Skeletal muscle satellite cell (primary cell): ENCODE results near the gene FKBP11.
"Not testable (repeated sequence)": the region's sequence is repeated elsewhere in the genome, so short reads cannot be mapped to it uniquely, and the experiment has no call there.

Source experiments
- H3K27me3 ChIP-seq: 2 replicates; pipeline ENCODE4 v1.7.0; 2013; ENCODE audit warnings: low read length; ENCODE audit not compliant: control insufficient read depth, insufficient read depth
- H3K36me3 ChIP-seq: 2 replicates; pipeline ENCODE4 v1.7.0; 2013; ENCODE audit warnings: mild to moderate bottlenecking, control low read depth, low read length; ENCODE audit not compliant: insufficient read depth
- H3K4me1 ChIP-seq: 2 replicates; pipeline ENCODE4 v1.7.0; 2013; ENCODE audit warnings: low read length; ENCODE audit not compliant: control insufficient read depth, insufficient read depth
- H3K4me2 ChIP-seq: 2 replicates; pipeline ENCODE4 v1.7.0; 2013; ENCODE audit warnings: mild to moderate bottlenecking, low read length
- H3K4me3 ChIP-seq: 2 replicates; pipeline ENCODE4 v1.7.0; 2013; ENCODE audit warnings: low read length
- H3K9ac ChIP-seq: 2 replicates; pipeline ENCODE4 v1.7.0; 2013; ENCODE audit warnings: mild to moderate bottlenecking, low read depth, low read length, moderate library complexity
- H3K9me3 ChIP-seq: replicated peaks from 2 replicates; pipeline ENCODE4 v1.7.0; 2013; ENCODE audit warnings: mild to moderate bottlenecking, control low read depth, low read length

FKBP11 gene

GRCh38 chr12:48930475-48930874, 5.2 kb upstream of the FKBP11 start:
- Histone ChIP-seq H3K9me3 (no peaks in the 10 kb centered on the region), H3K4me3 (no peak overlapping the region), H3K9ac (no peak overlapping the region), H3K4me1 (peaks cover 5% of the 10 kb centered on the region), H3K36me3 (peaks cover 56% of the 10 kb centered on the region), H3K27me3 (no peaks in the 10 kb centered on the region), H3K4me2 (no peak overlapping the region)

GRCh38 chr12:48929551-48929950, 4.3 kb upstream of the FKBP11 start:
- Histone ChIP-seq H3K4me1 (peaks cover 8% of the 10 kb centered on the region), H3K27me3 (no peaks in the 10 kb centered on the region), H3K9ac (no peak overlapping the region), H3K9me3 (no peaks in the 10 kb centered on the region), H3K4me2 (no peak overlapping the region), H3K4me3 (no peak overlapping the region), H3K36me3 (peaks cover 53% of the 10 kb centered on the region)

GRCh38 chr12:48927261-48927660, 2.0 kb upstream of the FKBP11 start:
- peaks cover 13% of the 10 kb centered on the region for H3K4me1 ChIP-seq
- H3K9me3 ChIP-seq = no peaks in the 10 kb centered on the region
- no peak overlapping the region for H3K9ac ChIP-seq
- no peak overlapping the region for H3K4me3 ChIP-seq
- H3K4me2 ChIP-seq = no peak overlapping the region
- peaks cover 51% of the 10 kb centered on the region for H3K36me3 ChIP-seq
- no peaks in the 10 kb centered on the region for H3K27me3 ChIP-seq

- peaks cover 13% of the 10 kb centered on the region for H3K4me1 ChIP-seq
- peak overlapping the region; percentile 100 for H3K4me2 ChIP-seq
- H3K4me3 ChIP-seq = peak overlapping the region; percentile 99
- peaks cover 44% of the 10 kb centered on the region for H3K36me3 ChIP-seq
- H3K27me3 ChIP-seq = no peaks in the 10 kb centered on the region
- H3K9me3 ChIP-seq = no peaks in the 10 kb centered on the region
- peak overlapping the region; percentile 92 for H3K9ac ChIP-seq
These were observed 532 bp downstream of the FKBP11 start for GRCh38 chr12:48924617-48925303.

GRCh38 chr12:48923117-48923516, 2.2 kb downstream of the FKBP11 start:
- no peak overlapping the region for H3K4me3 ChIP-seq
- H3K4me2 ChIP-seq = no peak overlapping the region
- H3K9me3 ChIP-seq = no peaks in the 10 kb centered on the region
- H3K9ac ChIP-seq = no peak overlapping the region
- H3K36me3 ChIP-seq = peaks cover 38% of the 10 kb centered on the region
- no peaks in the 10 kb centered on the region for H3K27me3 ChIP-seq
- peaks cover 13% of the 10 kb centered on the region for H3K4me1 ChIP-seq

GRCh38 chr12:48917857-48918537, 7.3 kb downstream of the FKBP11 start:
- H3K4me2 ChIP-seq = no peak overlapping the region
- H3K27me3 ChIP-seq = no peaks in the 10 kb centered on the region
- H3K9ac ChIP-seq = no peak overlapping the region
- H3K4me1 ChIP-seq = no peaks in the 10 kb centered on the region
- H3K36me3 ChIP-seq = peaks cover 13% of the 10 kb centered on the region
- H3K9me3 ChIP-seq = no peaks in the 10 kb centered on the region
- H3K4me3 ChIP-seq = no peak overlapping the region

- no peaks in the 10 kb centered on the region for H3K4me1 ChIP-seq
- H3K36me3 ChIP-seq = no peaks in the 10 kb centered on the region
- H3K4me3 ChIP-seq = no peak overlapping the region
- peaks cover 2% of the 10 kb centered on the region for H3K27me3 ChIP-seq
- H3K9ac ChIP-seq = no peak overlapping the region
- H3K4me2 ChIP-seq = no peak overlapping the region
- H3K9me3 ChIP-seq = no peaks in the 10 kb centered on the region
These were observed 15.1 kb downstream of the FKBP11 start for GRCh38 chr12:48910196-48910595.

- not testable (repeated sequence) for H3K9me3 ChIP-seq, H3K4me2 ChIP-seq, H3K36me3 ChIP-seq, H3K4me1 ChIP-seq, H3K4me3 ChIP-seq, H3K9ac ChIP-seq, H3K27me3 ChIP-seq
These were observed 15.6 kb downstream of the FKBP11 start for GRCh38 chr12:48909698-48910097.

- Histone ChIP-seq H3K4me1 (peaks cover 5% of the 10 kb centered on the region), H3K4me2 (no peak overlapping the region), H3K4me3 (no peak overlapping the region), H3K9me3 (no peaks in the 10 kb centered on the region), H3K36me3 (no peaks in the 10 kb centered on the region), H3K27me3 (peaks cover 2% of the 10 kb centered on the region), H3K9ac (no peak overlapping the region)
These were observed 18.0 kb downstream of the FKBP11 start for GRCh38 chr12:48907245-48907644.

- Histone ChIP-seq H3K4me2 (peak overlapping the region; percentile 92), H3K9me3 (no peaks in the 10 kb centered on the region), H3K4me3 (peak overlapping the region; percentile 69), H3K27me3 (peaks cover 2% of the 10 kb centered on the region), H3K36me3 (no peaks in the 10 kb centered on the region), H3K9ac (peak overlapping the region; percentile 44), H3K4me1 (peaks cover 5% of the 10 kb centered on the region)
These were observed 21.3 kb downstream of the FKBP11 start for GRCh38 chr12:48903982-48904411.

GRCh38 chr12:48903363-48903981, 21.8 kb downstream of the FKBP11 start:
- no peak overlapping the region for H3K4me3 ChIP-seq
- H3K9me3 ChIP-seq = no peaks in the 10 kb centered on the region
- peaks cover 5% of the 10 kb centered on the region for H3K4me1 ChIP-seq
- no peak overlapping the region for H3K9ac ChIP-seq
- peak overlapping the region; percentile 19 for H3K4me2 ChIP-seq
- H3K27me3 ChIP-seq = peaks cover 5% of the 10 kb centered on the region
- H3K36me3 ChIP-seq = no peaks in the 10 kb centered on the region
